ENCODE data around the gene SERINC2. TPM values are rescaled to one million over a fixed set of nuclear protein-coding genes. Genes with fewer than 3 reads are reported as not detected.
A peak's percentile ranks its signal among the peaks of the same experiment; 100 is the strongest.

SERINC2 gene
- total and polyA plus RNA-seq, 2 donors (not counting 1 experiment from before 2014, with no cell fraction given): 0.75 to 1.4 TPM

GRCh38 chr1:31482482-31483011 lies 69.5 kb downstream of the SERINC2 start:
- H4K20me1 ChIP-seq (ENCODE audit: control insufficient read depth, insufficient read depth, low read length, poor library complexity, severe bottlenecking): no peaks in the 10 kb centered on the region
- ChIA-PET POLR2A (no interaction called here), CTCF (no interaction called here)
- WGBS (ENCODE audit: insufficient coverage): 100% methylated on average over 2 of the region's 6 CpGs
- no peak for TF ChIP-seq CTCF (IDR thresholded peaks at IDR 0.05)
- TF ChIP-seq EZH2 (IDR thresholded peaks at IDR 0.05; ENCODE audit: borderline replicate concordance, insufficient read depth, low read depth, low read length, poor library complexity, severe bottlenecking): no peak
- peaks cover 2 to 5% (median 3%) of the 10 kb centered on the region in 3 donors for H3K9me3 ChIP-seq (ENCODE audit: control extremely low read depth in 1 of 3, control insufficient read depth in 2 of 3, insufficient read depth in 1 of 3, low read length in 2 of 3)
- intact Hi-C loops (cut with micrococcal nuclease): no loop called here
- DNase-seq (no peak), ATAC-seq (ENCODE audit: low read depth) (no peak)
- peaks cover 4 to 14% of the 10 kb centered on the region in 2 donors for H3K4me1 ChIP-seq (ENCODE audit: control insufficient read depth in 2 of 2, insufficient read depth in 2 of 2, low read length in 2 of 2)
- H3K4me3 ChIP-seq (ENCODE audit: control extremely low read depth in 1 of 5, extremely low read depth in 1 of 5, insufficient read depth in 1 of 5, low read depth in 2 of 5, low read length in 4 of 5): no peak overlapping the region
- Mint-ChIP-seq H3K4me1 (peaks cover 13% of the 10 kb centered on the region), H3K27me3 (no peaks in the 10 kb centered on the region), H3K4me3 (no peak overlapping the region), H3K9me3 (ENCODE audit: insufficient read depth) (peaks cover 5% of the 10 kb centered on the region), H3K27ac (peak overlapping the region; percentile 11)
- H3K79me2 ChIP-seq (ENCODE audit: control insufficient read depth, insufficient read depth, low read length): no peaks in the 10 kb centered on the region
- H3K9ac ChIP-seq (ENCODE audit: low read length): no peak overlapping the region
- H3K27ac ChIP-seq (ENCODE audit: low read length in 2 of 2): peak overlapping the region in 1 of 2 donors; percentile 40
- no peak overlapping the region for H3K4me2 ChIP-seq (replicated peaks; ENCODE audit: low read depth, low read length, poor library complexity, severe bottlenecking)
- H3K27me3 ChIP-seq (replicated peaks in 1 of 4; ENCODE audit: control extremely low read depth in 1 of 4, control insufficient read depth in 3 of 4, insufficient read depth in 4 of 4, low read length in 3 of 4): peaks cover 0 to 4% (median 0%) of the 10 kb centered on the region in 4 experiments
- H3K36me3 ChIP-seq (replicated peaks in 1 of 2; ENCODE audit: control extremely low read depth in 1 of 2, control insufficient read depth in 1 of 2, extremely low read depth in 1 of 2, insufficient read depth in 2 of 2, low read length in 1 of 2): no peaks in the 10 kb centered on the region
- H2AFZ ChIP-seq (ENCODE audit: insufficient read depth, low read depth, low read length, poor library complexity, severe bottlenecking): peak overlapping the region; percentile 75

DNA sequence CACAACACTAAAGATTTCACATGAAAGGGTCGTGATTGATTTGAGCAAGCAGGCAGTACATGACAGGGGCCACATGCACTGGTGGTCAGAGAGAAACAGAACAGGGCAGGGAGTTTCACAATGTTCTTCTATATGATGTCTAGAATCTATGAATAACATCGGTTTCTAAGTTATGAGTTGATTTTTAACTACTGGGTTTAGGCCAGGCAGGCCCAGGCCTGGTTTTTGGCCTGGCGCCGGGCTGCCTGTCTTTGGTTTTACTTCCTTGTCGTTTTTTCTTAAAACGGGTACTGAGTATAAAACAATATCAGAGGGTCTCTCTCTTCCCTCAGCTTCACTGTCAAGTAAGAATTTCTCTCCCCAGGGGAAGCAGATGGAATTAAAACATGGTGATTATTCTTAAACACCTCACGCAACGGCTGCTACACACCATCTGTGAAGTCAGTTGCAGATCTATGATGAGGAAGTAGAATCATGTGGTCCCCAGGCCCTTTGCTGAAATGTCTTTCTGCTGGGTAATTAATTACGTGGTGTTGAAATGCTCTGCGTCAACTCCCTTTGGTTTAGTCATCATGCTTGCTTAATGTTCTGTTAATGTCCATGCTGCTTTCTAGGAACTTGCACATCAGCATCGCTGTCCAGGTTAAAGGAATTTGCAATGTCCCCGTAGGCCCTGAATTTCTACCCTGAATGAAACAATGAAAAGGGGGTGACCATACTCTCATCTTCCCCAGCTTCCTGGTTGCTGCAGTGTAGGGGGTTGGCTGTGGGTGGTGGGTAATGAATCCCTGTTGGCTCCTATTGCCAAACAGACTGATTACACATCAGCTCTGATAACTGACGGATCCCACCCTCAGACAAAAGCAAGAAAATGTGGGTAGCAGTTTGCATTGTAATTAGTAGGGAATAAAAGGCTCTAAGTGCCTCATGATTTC lies 70.3 kb downstream of the SERINC2 start:
- H3K9ac ChIP-seq (ENCODE audit: low read length): no peak overlapping the region
- H3K9me3 ChIP-seq (ENCODE audit: control extremely low read depth in 1 of 3, control insufficient read depth in 2 of 3, insufficient read depth in 1 of 3, low read length in 2 of 3): peaks cover 2 to 5% (median 3%) of the 10 kb centered on the region in 3 donors
- Mint-ChIP-seq H3K4me3 (no peak overlapping the region), H3K9me3 (ENCODE audit: insufficient read depth) (peaks cover 5% of the 10 kb centered on the region), H3K4me1 (peaks cover 13% of the 10 kb centered on the region), H3K27ac (peak overlapping the region; percentile 71), H3K27me3 (no peaks in the 10 kb centered on the region)
- WGBS (ENCODE audit: insufficient coverage): 23% methylated on average over 5 of the region's 13 CpGs
- H3K27ac ChIP-seq (ENCODE audit: low read length in 2 of 2): peak overlapping the region in 1 of 2 donors; percentile 40
- no peaks in the 10 kb centered on the region for H3K36me3 ChIP-seq (replicated peaks in 1 of 2; ENCODE audit: control extremely low read depth in 1 of 2, control insufficient read depth in 1 of 2, extremely low read depth in 1 of 2, insufficient read depth in 2 of 2, low read length in 1 of 2)
- intact Hi-C loops (cut with micrococcal nuclease): no loop called here
- H3K27me3 ChIP-seq (replicated peaks in 1 of 4; ENCODE audit: control extremely low read depth in 1 of 4, control insufficient read depth in 3 of 4, insufficient read depth in 4 of 4, low read length in 3 of 4): no peaks in the 10 kb centered on the region
- peak overlapping the region; percentile 28 for H3K4me2 ChIP-seq (replicated peaks; ENCODE audit: low read depth, low read length, poor library complexity, severe bottlenecking)
- no peaks in the 10 kb centered on the region for H4K20me1 ChIP-seq (ENCODE audit: control insufficient read depth, insufficient read depth, low read length, poor library complexity, severe bottlenecking)
- ATAC-seq (ENCODE audit: low read depth): peak; percentile 41
- H3K4me3 ChIP-seq (ENCODE audit: control extremely low read depth in 1 of 5, extremely low read depth in 1 of 5, insufficient read depth in 1 of 5, low read depth in 2 of 5, low read length in 4 of 5): no peak overlapping the region
- no peaks in the 10 kb centered on the region for H3K79me2 ChIP-seq (ENCODE audit: control insufficient read depth, insufficient read depth, low read length)
- H2AFZ ChIP-seq (ENCODE audit: insufficient read depth, low read depth, low read length, poor library complexity, severe bottlenecking): peak overlapping the region; percentile 75
- DNase-seq: peak; percentile 62
- ChIA-PET CTCF (no interaction called here), POLR2A (no interaction called here)
- TF ChIP-seq CTCF (IDR thresholded peaks at IDR 0.05) (no peak), EZH2 (IDR thresholded peaks at IDR 0.05; ENCODE audit: borderline replicate concordance, insufficient read depth, low read depth, low read length, poor library complexity, severe bottlenecking) (no peak)
- H3K4me1 ChIP-seq (ENCODE audit: control insufficient read depth in 2 of 2, insufficient read depth in 2 of 2, low read length in 2 of 2): peaks cover 4 to 14% of the 10 kb centered on the region in 2 donors
